Mesothelial cell of epicardium (in vitro differentiated cells): ENCODE measurements around the gene TRMT10B. TPM values are rescaled to one million over a fixed set of nuclear protein-coding genes. Genes with fewer than 3 reads are reported as not detected.

Source experiments
- DNase-seq, 2 experiments: peaks; one replicate each; pipeline ENCODE4 v3.0.0; 2021; ENCODE audit warnings: low spot score in 2 of 2; ENCODE audit not compliant: unreplicated experiment in 2 of 2
- H3K27ac Mint-ChIP-seq: 2 replicates; pipeline ENCODE4 v1.8.0; 2021; ENCODE audit warnings: mixed read lengths
- H3K27me3 Mint-ChIP-seq: 2 replicates; pipeline ENCODE4 v1.8.0; 2021; ENCODE audit warnings: low read depth, mixed read lengths
- H3K36me3 Mint-ChIP-seq: 2 replicates; pipeline ENCODE4 v1.8.0; 2021; ENCODE audit warnings: mixed read lengths
- H3K4me1 Mint-ChIP-seq: 2 replicates; pipeline ENCODE4 v1.8.0; 2021; ENCODE audit warnings: mixed read lengths
- H3K4me3 Mint-ChIP-seq: 2 replicates; pipeline ENCODE4 v1.8.0; 2021; ENCODE audit warnings: mild to moderate bottlenecking, moderate library complexity, mixed read lengths
- H3K9me3 Mint-ChIP-seq: 2 replicates; pipeline ENCODE4 v1.8.0; 2021; ENCODE audit warnings: mixed read lengths
- total RNA-seq: library from RNA; stranded (reverse); gene quantifications from 3 replicates; pipeline ENCODE4 v1.2.1, GENCODE V29; 2021
- TF ChIP-seq, protein P1 (sequence below): fragments of 200-600 bp; sonication (generic); IDR thresholded peaks from one replicate; pipeline ENCODE4 v1.5.0; 2021; ENCODE audit warnings: antibody characterized with exemption; ENCODE audit not compliant: unreplicated experiment

The TRMT10B gene
- total RNA-seq, 1 donor from 2014 or later, result 11.0 TPM

DNA sequence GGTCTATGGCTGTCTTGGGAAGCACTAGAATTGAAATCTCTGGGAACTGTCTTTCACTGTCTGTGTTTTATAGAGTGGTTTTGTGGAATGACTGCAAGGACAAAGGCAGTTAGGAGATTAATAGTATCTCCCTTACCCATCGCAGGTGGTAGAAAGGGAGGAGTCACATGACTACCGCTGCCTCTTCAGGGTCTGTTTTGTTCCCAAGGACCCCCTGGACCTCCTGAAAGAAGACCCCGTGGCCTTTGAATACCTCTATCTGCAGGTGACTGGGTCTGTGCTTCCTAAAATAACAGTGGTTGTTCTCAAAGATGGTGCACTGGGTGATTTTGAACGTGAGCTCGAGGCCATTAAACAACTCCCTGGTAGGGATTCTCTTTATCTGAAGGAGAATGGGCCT is 22.8 kb upstream of the TRMT10B start:
- peaks cover 7% of the 10 kb centered on the region for H3K4me1 Mint-ChIP-seq
- TF ChIP-seq, protein P1, sequence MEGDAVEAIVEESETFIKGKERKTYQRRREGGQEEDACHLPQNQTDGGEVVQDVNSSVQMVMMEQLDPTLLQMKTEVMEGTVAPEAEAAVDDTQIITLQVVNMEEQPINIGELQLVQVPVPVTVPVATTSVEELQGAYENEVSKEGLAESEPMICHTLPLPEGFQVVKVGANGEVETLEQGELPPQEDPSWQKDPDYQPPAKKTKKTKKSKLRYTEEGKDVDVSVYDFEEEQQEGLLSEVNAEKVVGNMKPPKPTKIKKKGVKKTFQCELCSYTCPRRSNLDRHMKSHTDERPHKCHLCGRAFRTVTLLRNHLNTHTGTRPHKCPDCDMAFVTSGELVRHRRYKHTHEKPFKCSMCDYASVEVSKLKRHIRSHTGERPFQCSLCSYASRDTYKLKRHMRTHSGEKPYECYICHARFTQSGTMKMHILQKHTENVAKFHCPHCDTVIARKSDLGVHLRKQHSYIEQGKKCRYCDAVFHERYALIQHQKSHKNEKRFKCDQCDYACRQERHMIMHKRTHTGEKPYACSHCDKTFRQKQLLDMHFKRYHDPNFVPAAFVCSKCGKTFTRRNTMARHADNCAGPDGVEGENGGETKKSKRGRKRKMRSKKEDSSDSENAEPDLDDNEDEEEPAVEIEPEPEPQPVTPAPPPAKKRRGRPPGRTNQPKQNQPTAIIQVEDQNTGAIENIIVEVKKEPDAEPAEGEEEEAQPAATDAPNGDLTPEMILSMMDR, result no peak
- H3K27ac Mint-ChIP-seq, result no peak overlapping the region
- DNase-seq, result no peak
- peaks cover 36% of the 10 kb centered on the region for H3K27me3 Mint-ChIP-seq
- H3K9me3 Mint-ChIP-seq, result no peaks in the 10 kb centered on the region
- H3K4me3 Mint-ChIP-seq, result no peak overlapping the region
- H3K36me3 Mint-ChIP-seq, result no peaks in the 10 kb centered on the region

DNA sequence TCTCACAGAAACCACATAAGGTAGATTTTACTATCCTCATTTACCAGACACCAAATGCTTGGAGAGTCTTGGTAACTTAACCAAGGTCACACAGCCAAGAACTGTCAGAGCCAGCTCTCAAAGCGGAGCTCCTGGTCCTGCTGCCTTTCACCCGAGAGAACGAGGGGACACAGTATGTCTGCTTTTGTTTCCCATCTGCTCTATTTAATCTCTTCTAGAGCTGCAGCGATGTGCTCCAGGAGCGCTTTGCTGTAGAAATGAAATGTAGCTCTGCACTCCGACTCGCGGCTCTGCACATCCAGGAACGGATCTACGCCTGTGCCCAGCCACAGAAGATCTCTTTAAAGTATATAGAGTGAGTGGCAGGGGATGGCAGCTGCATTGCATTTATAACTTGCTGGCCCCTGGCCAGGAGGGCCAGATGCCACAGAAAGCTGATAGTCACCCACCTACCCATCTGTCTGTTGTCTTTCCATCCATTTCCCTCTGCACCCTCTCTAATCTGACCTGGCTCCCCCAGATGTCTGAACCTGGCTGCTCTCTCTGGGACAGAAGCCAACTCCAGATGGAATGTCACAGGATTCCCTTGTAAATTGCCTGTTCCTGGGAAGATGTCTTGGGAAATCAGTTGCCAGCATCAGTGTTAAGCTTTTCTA is 21.4 kb upstream of the TRMT10B start:
- H3K9me3 Mint-ChIP-seq, result no peaks in the 10 kb centered on the region
- no peak overlapping the region for H3K27ac Mint-ChIP-seq
- no peaks in the 10 kb centered on the region for H3K36me3 Mint-ChIP-seq
- TF ChIP-seq, protein P1, result no peak
- peaks cover 7% of the 10 kb centered on the region for H3K4me1 Mint-ChIP-seq
- DNase-seq, result no peak
- peaks cover 39% of the 10 kb centered on the region for H3K27me3 Mint-ChIP-seq
- H3K4me3 Mint-ChIP-seq, result no peak overlapping the region

DNA sequence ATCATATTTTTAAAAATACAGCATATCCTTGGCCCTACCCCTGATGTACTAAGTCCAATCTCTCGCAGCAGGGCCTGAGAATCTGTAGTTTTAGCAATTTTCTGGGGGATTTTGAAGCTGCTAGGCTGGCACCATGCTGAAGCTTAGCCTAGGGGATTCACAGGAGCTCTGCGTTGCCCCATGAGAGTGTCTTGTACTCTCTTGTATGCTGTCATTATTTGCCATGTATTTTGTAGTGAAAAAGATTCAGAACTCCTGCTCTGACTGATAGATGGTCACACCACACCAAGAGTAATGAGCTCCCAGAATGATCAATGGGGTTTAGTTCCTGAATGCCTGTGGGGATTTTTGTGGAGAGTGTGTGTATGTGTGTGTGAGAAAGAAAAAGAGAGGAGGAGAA is 20.7 kb upstream of the TRMT10B start:
- Mint-ChIP-seq H3K4me3 (no peak overlapping the region), H3K27me3 (peaks cover 42% of the 10 kb centered on the region), H3K36me3 (no peaks in the 10 kb centered on the region), H3K27ac (no peak overlapping the region), H3K9me3 (no peaks in the 10 kb centered on the region), H3K4me1 (peaks cover 7% of the 10 kb centered on the region)
- TF ChIP-seq, protein P1, result no peak
- DNase-seq, result no peak

DNA sequence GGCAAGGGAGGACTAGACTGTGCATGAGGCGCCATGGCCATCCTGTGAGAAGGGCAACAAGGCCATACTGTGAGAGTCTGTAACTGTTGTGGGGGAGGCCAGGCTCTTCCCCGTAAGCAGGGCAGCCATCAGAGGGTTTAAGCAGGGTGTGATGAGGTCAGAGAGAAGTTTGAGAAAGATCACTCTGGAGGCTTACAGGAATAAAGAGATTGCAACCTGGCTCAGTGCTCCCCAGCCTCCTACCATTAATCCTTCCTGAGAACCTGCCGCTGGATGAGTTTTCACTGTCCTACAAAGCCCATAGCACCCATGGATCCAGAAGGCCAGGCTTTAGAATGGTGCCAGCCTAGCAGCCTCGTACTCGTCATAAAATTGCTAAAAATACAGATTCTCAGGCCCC is 14.4 kb upstream of the TRMT10B start:
- Mint-ChIP-seq H3K27ac (no peak overlapping the region), H3K9me3 (no peaks in the 10 kb centered on the region), H3K4me1 (no peaks in the 10 kb centered on the region), H3K27me3 (peaks cover 24% of the 10 kb centered on the region), H3K36me3 (no peaks in the 10 kb centered on the region), H3K4me3 (no peak overlapping the region)
- TF ChIP-seq, protein P1, result no peak
- DNase-seq, result no peak

DNA sequence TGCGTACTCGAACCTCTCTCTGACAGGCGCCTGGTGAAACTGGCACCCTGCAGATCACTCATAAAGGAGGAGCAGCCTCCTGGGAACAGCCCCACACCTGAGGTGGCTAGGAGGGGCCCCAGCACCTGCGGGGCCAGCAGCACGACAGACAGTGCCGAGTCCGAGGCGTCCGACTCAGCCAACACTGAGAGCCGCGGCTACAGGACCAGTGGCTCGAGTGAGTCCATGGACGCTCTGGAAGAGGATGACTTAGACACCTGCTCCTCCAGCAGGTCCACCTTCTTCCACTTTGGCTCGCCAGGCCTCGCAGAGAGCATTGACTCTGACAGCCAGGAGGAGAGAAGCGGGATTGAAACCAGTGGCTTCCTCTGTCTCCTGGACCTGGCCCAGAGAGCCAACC is 13.5 kb upstream of the TRMT10B start:
- no peak for DNase-seq

More for the DNA sequence above, 13.5 kb upstream of the TRMT10B start:
- TF ChIP-seq, protein P1, result no peak
- no peak overlapping the region for H3K4me3 Mint-ChIP-seq
- H3K9me3 Mint-ChIP-seq, result no peaks in the 10 kb centered on the region
- no peaks in the 10 kb centered on the region for H3K4me1 Mint-ChIP-seq
- peaks cover 21% of the 10 kb centered on the region for H3K27me3 Mint-ChIP-seq
- H3K36me3 Mint-ChIP-seq, result no peaks in the 10 kb centered on the region
- H3K27ac Mint-ChIP-seq, result no peak overlapping the region
